K562 (cell line): Measurements from ENCODE around the gene MBD6. TPM values are rescaled to one million over a fixed set of nuclear protein-coding genes. Genes with fewer than 3 reads are reported as not detected.

Source experiments
- MLLT1 ChIP-seq, 2 experiments: fragments of 450-650 bp; IDR thresholded peaks; 2 replicates each; pipeline ENCODE4 v1.6.1; 2016
- NFIC ChIP-seq: fragments of 450-650 bp; IDR thresholded peaks from 2 replicates; pipeline ENCODE4 v1.6.1; 2017; ENCODE audit warnings: mild to moderate bottlenecking, inconsistent platforms
- SMAD4 ChIP-seq: fragments of 250-450 bp; sonication (Bioruptor Pico); conservative IDR thresholded peaks from 2 replicates; pipeline ENCODE4 v1.8.0; 2021; ENCODE audit warnings: inconsistent platforms, mild to moderate bottlenecking, moderate library complexity
- SPI1 ChIP-seq: IDR thresholded peaks from 2 replicates; pipeline ENCODE4 v1.6.1; 2011; ENCODE audit warnings: low read depth, low read length, control low read depth, borderline replicate concordance
- TAF7 ChIP-seq: fragments of 450-650 bp; IDR thresholded peaks from 2 replicates; pipeline ENCODE4 v1.6.1; 2016; ENCODE audit warnings: missing genetic modification characterization, missing compliant biosample characterization
- ZNF407 ChIP-seq: fragments of 450-650 bp; IDR thresholded peaks from 2 replicates; pipeline ENCODE4 v1.6.1; 2016; ENCODE audit warnings: low read depth
- polyA plus RNA-seq, 8 experiments: library from polyadenylated mRNA; depleted of rRNA in 4 of 8; stranded (reverse) in 5 of 8; unstranded in 3 of 8; fragments of >200 nt; fragmentation: Nextera tagmentation in 2 of 8; fragmentation: Illumina TruSeq in 1 of 8; extraction: Ambion mirVana in 2 of 8; extraction: Trizol in 1 of 8; gene quantifications; 2 replicates each; pipeline versions ENCODE4 v1.2.1 to v1.2.3, GENCODE V29; 2011 to 2014; ENCODE audit warnings: inconsistent platforms in 1 of 8, missing spikeins in 1 of 8
- total RNA-seq, 7 experiments: library from RNA; depleted of rRNA in 6 of 7; stranded (reverse); fragments of >200 nt in 6 of 7; fragmentation: Illumina TruSeq in 2 of 7; extraction: Trizol in 2 of 7; gene quantifications; 2 replicates each; pipeline versions ENCODE4 v1.2.1 to v1.2.3, GENCODE V29; 2011 to 2021; ENCODE audit warnings: low replicate concordance in 1 of 7
- TF ChIP-seq, protein P1 (sequence below): IDR thresholded peaks from 2 replicates; pipeline ENCODE4 v1.6.1; 2016; ENCODE audit warnings: missing genetic modification characterization, missing compliant biosample characterization
- TF ChIP-seq, protein P2 (sequence below), 3 experiments: fragments of 200-800 bp in 1 of 3; fragments of 250-450 bp in 1 of 3; fragments of 450-650 bp in 1 of 3; sonication (Bioruptor Pico) in 1 of 3; sonication (Bioruptor generic) in 1 of 3; formaldehyde crosslinking in 1 of 3; IDR thresholded peaks; 2 replicates each; pipeline versions ENCODE4 v1.6.1 to v1.8.0; 2016 to 2022; ENCODE audit warnings: mild to moderate bottlenecking in 2 of 3, missing genetic modification characterization in 2 of 3, missing compliant biosample characterization in 1 of 3, moderate library complexity in 1 of 3
- TF ChIP-seq, protein P3 (sequence below): fragments of 250-450 bp; sonication (Bioruptor Pico); IDR thresholded peaks from 2 replicates; pipeline ENCODE4 v1.5.0; 2021

The MBD6 gene
- total and polyA plus RNA-seq, 9 of the 15 experiments (the other 6 are each of a cell fraction or from before 2014, with no cell fraction given): 2.0 to 54.8 (median 3.8) TPM

GRCh38 chr12:57522887-57523705, 472 bp downstream of the MBD6 start (continued):
- TF ChIP-seq ZNF407 (no peak), SMAD4 (no peak), TAF7 (0 out of 2 replicates have a peak, but pooled peaks have one; percentile 16), MLLT1 (IDR thresholded peaks at IDR 0.05) (peak; percentile 50 to 58; a peak in 2 of 4 replicates), NFIC (peak; percentile 24; the same call in 1 of the 2 replicates), SPI1 (peak; percentile 61; the same call in 1 of the 2 replicates)
- TF ChIP-seq, protein P1, sequence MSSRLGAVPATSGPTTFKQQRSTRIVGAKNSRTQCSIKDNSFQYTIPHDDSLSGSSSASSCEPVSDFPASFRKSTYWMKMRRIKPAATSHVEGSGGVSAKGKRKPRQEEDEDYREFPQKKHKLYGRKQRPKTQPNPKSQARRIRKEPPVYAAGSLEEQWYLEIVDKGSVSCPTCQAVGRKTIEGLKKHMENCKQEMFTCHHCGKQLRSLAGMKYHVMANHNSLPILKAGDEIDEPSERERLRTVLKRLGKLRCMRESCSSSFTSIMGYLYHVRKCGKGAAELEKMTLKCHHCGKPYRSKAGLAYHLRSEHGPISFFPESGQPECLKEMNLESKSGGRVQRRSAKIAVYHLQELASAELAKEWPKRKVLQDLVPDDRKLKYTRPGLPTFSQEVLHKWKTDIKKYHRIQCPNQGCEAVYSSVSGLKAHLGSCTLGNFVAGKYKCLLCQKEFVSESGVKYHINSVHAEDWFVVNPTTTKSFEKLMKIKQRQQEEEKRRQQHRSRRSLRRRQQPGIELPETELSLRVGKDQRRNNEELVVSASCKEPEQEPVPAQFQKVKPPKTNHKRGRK: no peak
- TF ChIP-seq, protein P2, sequence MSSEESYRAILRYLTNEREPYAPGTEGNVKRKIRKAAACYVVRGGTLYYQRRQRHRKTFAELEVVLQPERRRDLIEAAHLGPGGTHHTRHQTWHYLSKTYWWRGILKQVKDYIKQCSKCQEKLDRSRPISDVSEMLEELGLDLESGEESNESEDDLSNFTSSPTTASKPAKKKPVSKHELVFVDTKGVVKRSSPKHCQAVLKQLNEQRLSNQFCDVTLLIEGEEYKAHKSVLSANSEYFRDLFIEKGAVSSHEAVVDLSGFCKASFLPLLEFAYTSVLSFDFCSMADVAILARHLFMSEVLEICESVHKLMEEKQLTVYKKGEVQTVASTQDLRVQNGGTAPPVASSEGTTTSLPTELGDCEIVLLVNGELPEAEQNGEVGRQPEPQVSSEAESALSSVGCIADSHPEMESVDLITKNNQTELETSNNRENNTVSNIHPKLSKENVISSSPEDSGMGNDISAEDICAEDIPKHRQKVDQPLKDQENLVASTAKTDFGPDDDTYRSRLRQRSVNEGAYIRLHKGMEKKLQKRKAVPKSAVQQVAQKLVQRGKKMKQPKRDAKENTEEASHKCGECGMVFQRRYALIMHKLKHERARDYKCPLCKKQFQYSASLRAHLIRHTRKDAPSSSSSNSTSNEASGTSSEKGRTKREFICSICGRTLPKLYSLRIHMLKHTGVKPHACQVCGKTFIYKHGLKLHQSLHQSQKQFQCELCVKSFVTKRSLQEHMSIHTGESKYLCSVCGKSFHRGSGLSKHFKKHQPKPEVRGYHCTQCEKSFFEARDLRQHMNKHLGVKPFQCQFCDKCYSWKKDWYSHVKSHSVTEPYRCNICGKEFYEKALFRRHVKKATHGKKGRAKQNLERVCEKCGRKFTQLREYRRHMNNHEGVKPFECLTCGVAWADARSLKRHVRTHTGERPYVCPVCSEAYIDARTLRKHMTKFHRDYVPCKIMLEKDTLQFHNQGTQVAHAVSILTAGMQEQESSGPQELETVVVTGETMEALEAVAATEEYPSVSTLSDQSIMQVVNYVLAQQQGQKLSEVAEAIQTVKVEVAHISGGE (CRISPR knock-in tag; IDR thresholded peaks at IDR 0.05): 0 out of 6 replicates have a peak, but pooled peaks of 1 of the 3 experiments have one; percentile 8
- TF ChIP-seq, protein P3, sequence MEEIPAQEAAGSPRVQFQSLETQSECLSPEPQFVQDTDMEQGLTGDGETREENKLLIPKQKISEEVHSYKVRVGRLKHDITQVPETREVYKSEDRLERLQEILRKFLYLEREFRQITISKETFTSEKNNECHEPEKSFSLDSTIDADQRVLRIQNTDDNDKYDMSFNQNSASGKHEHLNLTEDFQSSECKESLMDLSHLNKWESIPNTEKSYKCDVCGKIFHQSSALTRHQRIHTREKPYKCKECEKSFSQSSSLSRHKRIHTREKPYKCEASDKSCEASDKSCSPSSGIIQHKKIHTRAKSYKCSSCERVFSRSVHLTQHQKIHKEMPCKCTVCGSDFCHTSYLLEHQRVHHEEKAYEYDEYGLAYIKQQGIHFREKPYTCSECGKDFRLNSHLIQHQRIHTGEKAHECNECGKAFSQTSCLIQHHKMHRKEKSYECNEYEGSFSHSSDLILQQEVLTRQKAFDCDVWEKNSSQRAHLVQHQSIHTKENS (CRISPR knock-in tag): no peak
